ENCODE data around the gene CDHR2.

GRCh38 chr5:176521286-176521685 lies 27.9 kb upstream of the CDHR2 start:
- TF ChIP-seq, protein P1, sequence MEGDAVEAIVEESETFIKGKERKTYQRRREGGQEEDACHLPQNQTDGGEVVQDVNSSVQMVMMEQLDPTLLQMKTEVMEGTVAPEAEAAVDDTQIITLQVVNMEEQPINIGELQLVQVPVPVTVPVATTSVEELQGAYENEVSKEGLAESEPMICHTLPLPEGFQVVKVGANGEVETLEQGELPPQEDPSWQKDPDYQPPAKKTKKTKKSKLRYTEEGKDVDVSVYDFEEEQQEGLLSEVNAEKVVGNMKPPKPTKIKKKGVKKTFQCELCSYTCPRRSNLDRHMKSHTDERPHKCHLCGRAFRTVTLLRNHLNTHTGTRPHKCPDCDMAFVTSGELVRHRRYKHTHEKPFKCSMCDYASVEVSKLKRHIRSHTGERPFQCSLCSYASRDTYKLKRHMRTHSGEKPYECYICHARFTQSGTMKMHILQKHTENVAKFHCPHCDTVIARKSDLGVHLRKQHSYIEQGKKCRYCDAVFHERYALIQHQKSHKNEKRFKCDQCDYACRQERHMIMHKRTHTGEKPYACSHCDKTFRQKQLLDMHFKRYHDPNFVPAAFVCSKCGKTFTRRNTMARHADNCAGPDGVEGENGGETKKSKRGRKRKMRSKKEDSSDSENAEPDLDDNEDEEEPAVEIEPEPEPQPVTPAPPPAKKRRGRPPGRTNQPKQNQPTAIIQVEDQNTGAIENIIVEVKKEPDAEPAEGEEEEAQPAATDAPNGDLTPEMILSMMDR (IDR thresholded peaks at IDR 0.05) = no peak
- TF ChIP-seq POLR2A (IDR thresholded peaks at IDR 0.05) = no peak

Measured in suprapubic skin (tissue), 3 donors.